Ishikawa (cell line): ENCODE measurements around the gene KCNG1.

Experiments used
- CREB1 ChIP-seq: IDR thresholded peaks from 2 replicates; pipeline ENCODE4 v1.6.1; 2012; ENCODE audit warnings: low read depth
- EGR1 ChIP-seq: IDR thresholded peaks from 2 replicates; pipeline ENCODE4 v1.6.1; 2012
- EP300 ChIP-seq: IDR thresholded peaks from 2 replicates; pipeline ENCODE4 v1.6.1; 2012; ENCODE audit warnings: borderline replicate concordance
- MAX ChIP-seq: IDR thresholded peaks from 2 replicates; pipeline ENCODE4 v1.6.1; 2012
- RAD21 ChIP-seq: IDR thresholded peaks from 2 replicates; pipeline ENCODE4 v1.6.1; 2012; ENCODE audit warnings: low read depth
- REST ChIP-seq: IDR thresholded peaks from 2 replicates; pipeline ENCODE4 v1.6.1; 2012; ENCODE audit warnings: low read depth, mild to moderate bottlenecking
- TAF1 ChIP-seq: IDR thresholded peaks from 2 replicates; pipeline ENCODE4 v1.6.1; 2012; ENCODE audit warnings: low read depth, mild to moderate bottlenecking
- TCF12 ChIP-seq: IDR thresholded peaks from 2 replicates; pipeline ENCODE4 v1.6.1; 2012; ENCODE audit warnings: low read depth
- ZBTB7A ChIP-seq: IDR thresholded peaks from 2 replicates; pipeline ENCODE4 v1.6.1; 2012; ENCODE audit warnings: low read depth

DNA sequence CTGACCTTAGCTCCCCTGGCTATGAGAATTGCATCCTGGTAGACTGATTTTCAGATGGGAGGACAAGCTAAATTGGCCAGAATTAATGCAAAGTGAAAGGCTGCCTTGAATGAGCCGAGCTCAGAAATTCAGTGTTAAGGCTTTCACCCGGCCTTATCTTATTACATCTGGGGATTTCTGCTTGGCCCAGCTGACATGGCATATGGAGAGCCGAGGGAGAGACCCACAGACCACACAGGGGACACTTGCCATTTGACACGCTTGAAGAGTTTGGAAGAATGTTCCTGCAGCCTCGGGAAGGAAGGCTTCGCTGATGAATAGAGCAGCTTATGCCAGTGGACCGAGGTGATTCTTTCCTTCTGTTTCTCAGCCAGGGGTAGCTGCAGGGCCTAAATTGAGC, 55.3 kb downstream of the KCNG1 start:
- no peak for TF ChIP-seq RAD21
- no peak for TF ChIP-seq REST
- TF ChIP-seq CREB1, result no peak
- TF ChIP-seq TCF12, result no peak
- no peak for TF ChIP-seq MAX
- no peak for TF ChIP-seq EP300
- TF ChIP-seq TAF1, result no peak
- no peak for TF ChIP-seq EGR1
- no peak for TF ChIP-seq ZBTB7A
